DMS 273 treated with DMSO at 0.1 percent for 48 hours (cell line): Measurements from ENCODE around the gene ST6GAL1.
A peak's percentile ranks its signal among the peaks of the same experiment; 100 is the strongest.

Source experiments
- DNase-seq: peaks from one replicate; lab custom pipeline; 2025; lab: John Stamatoyannopoulos, UW

ST6GAL1 gene

DNA sequence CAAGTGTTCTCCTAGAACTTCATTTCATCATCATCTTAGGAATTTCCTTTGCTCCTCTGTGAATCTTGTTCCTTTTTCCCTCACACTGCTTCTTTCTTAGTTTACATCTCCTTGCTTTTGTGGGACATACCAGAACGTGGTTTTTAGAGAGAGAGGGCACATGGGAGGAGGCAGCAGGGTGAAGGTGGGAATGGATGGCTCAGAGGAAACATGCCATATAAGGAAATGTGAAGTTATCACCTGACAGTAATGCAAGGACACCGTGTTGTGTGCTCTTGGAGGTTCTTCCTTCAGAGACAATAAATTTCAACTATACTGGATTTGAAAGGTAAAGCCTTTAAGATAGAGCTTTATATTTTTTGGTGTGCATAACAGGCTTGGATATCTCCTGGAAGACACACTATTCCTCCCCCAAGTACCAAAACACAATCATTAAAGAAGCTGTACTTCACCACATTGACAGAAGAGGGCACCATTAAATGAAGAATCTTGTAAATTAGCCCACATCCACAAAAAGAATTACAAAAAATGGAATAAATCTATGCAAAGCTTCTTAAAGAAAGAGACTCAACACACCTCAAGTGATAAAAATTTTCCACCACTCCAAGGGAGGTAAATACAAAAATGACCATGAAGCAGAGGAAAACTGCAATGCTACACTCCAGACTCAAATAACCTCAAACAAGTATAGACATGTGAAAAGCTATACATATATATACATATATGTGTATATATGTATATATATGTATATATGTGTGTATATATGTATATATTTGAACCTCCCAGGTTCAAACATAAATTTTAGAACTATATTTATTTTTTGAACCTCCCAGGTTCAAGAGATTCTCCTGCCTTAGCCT, 182.8 kb downstream of the ST6GAL1 start:
- peak; percentile 5 for DNase-seq

- DNase-seq, result no peak
Measured at GRCh38 chr3:187114511-187114910, 184.2 kb downstream of the ST6GAL1 start.

- DNase-seq, result no peak
Measured at GRCh38 chr3:187120326-187120725, 190.0 kb downstream of the ST6GAL1 start.

DNA sequence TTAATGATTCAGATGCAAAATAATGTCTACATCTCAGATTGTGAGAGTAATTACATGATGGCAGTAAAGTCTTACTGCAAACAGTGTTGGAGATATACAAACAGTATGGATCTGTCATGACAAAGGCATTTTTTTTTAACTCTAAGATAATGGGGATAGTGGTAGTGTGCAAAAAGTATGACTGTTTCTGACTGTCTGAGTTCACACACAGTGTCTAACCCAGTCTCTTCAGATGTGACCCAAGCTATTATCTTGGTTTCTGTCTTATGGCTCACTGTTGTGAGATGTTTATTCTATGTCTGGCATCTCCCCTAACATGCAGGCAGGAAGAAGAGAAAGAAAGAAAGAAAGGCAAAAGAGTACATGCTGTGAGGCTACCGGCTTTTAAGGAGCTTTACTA, 191.9 kb downstream of the ST6GAL1 start:
- no peak for DNase-seq

GRCh38 chr3:187125319-187126031, 195.1 kb downstream of the ST6GAL1 start:
- DNase-seq, result no peak
